Measurements from ENCODE around the gene GSTA3.

GRCh38 chr6:52887910-52888524 lies 21.5 kb downstream of the GSTA3 start:
- TF ChIP-seq CTCF (IDR thresholded peaks at IDR 0.05) (no peak), POLR2AphosphoS5 (IDR thresholded peaks at IDR 0.05) (no peak), POLR2A (IDR thresholded peaks at IDR 0.05; ENCODE audit: low read depth) (no peak)

All from esophagus muscularis mucosa (tissue), 3 donors.